Vagina (tissue), 2 donors: Measurements from ENCODE around the gene DNASE1L3.

ENCODE experiments used
- POLR2A ChIP-seq, 2 donors: fragments of 450-650 bp; IDR thresholded peaks; one replicate each; pipeline ENCODE4 v1.6.1; 2017; ENCODE audit warnings: antibody characterized with exemption in 2 of 2, mild to moderate bottlenecking in 2 of 2, moderate library complexity in 2 of 2
- TF ChIP-seq, protein P1 (sequence below), 3 experiments: fragments of 450-650 bp in 2 of 3; fragments of 200-600 bp in 1 of 3; sonication (generic) in 1 of 3; IDR thresholded peaks; one replicate each; pipeline ENCODE4 v1.5.1; 2017 to 2019; ENCODE audit warnings: antibody characterized with exemption in 3 of 3, mild to moderate bottlenecking in 2 of 3, moderate library complexity in 2 of 3

DNA sequence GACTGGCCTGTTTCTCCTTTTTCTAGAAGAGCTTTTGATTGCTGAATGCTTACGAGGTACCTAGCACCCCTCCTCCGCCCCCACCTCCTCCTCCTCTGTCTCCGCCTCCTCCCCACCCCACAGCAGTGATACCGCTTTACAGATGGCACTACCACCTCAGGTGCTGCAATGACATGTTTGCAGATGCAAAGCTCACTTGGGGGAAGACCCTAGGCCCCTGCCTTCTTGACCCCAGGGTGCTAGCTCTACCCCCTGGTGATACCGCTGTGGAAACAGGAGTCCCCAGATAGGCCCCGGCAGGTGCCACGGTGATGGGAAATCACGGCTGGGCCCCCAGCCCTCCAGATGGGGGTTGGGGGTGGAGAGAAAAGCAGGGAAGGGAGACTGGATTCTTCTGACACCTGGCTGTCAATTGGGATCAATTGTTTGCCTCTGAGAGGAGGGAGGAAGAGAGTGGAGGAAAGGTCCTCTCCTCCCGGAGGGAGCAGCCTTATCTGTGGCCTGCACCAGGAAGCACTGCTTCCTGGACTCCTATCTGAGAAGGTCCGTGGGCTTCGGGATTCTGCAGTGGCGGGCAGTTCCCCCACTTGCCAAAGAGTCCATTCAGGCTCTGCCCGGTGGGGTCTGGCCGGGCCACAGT lies 37.6 kb downstream of the DNASE1L3 start:
- TF ChIP-seq, protein P1, sequence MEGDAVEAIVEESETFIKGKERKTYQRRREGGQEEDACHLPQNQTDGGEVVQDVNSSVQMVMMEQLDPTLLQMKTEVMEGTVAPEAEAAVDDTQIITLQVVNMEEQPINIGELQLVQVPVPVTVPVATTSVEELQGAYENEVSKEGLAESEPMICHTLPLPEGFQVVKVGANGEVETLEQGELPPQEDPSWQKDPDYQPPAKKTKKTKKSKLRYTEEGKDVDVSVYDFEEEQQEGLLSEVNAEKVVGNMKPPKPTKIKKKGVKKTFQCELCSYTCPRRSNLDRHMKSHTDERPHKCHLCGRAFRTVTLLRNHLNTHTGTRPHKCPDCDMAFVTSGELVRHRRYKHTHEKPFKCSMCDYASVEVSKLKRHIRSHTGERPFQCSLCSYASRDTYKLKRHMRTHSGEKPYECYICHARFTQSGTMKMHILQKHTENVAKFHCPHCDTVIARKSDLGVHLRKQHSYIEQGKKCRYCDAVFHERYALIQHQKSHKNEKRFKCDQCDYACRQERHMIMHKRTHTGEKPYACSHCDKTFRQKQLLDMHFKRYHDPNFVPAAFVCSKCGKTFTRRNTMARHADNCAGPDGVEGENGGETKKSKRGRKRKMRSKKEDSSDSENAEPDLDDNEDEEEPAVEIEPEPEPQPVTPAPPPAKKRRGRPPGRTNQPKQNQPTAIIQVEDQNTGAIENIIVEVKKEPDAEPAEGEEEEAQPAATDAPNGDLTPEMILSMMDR (IDR thresholded peaks at IDR 0.05) = no peak
- no peak for TF ChIP-seq POLR2A (IDR thresholded peaks at IDR 0.05)
